CD4-positive, alpha-beta T cell (primary cell): ENCODE results near the gene MAST4. TPM values are rescaled to one million over a fixed set of nuclear protein-coding genes. Genes with fewer than 3 reads are reported as not detected.
A peak's percentile ranks its signal among the peaks of the same experiment; 100 is the strongest.

Experiments
- ATAC-seq: fragments of 200-7000 bp; cut with Tn5 transposase; one replicate; pipeline ENCODE4 v1.10.0; 2022; ENCODE audit warnings: mild to moderate bottlenecking; ENCODE audit not compliant: poor library complexity
- CTCF ChIA-PET: fragments of 350-600 bp; sonication (Branson Sonifier 250); formaldehyde crosslinking; loops from one replicate; lab custom pipeline; 2021; ENCODE audit warnings: antibody characterized with exemption, inconsistent platforms; lab: Charles Lee
- POLR2A ChIA-PET: fragments of 350-600 bp; sonication (Branson Sonifier 250); formaldehyde crosslinking; loops from one replicate; lab custom pipeline; 2021; ENCODE audit warnings: antibody characterized with exemption, inconsistent platforms; lab: Charles Lee
- DNase-seq, 14 experiments: peaks; one replicate each; pipeline ENCODE4 v3.0.0-alpha.2; 2013 to 2020; ENCODE audit warnings: mixed read lengths in 2 of 14
- H3K27ac ChIP-seq, 2 donors: one replicate each; pipeline versions ENCODE4 v1.5.1 to v1.7.0; 2013; ENCODE audit warnings: low read length in 2 of 2, low read depth in 1 of 2, mild to moderate bottlenecking in 1 of 2
- H3K27me3 ChIP-seq, 2 experiments: 1 replicate in 1 of 2; 2 replicates in 1 of 2; pipeline versions ENCODE4 v1.6.1 to v1.7.0; 2013; ENCODE audit warnings: low read length in 2 of 2, control low read depth in 1 of 2, mild to moderate bottlenecking in 1 of 2, moderate library complexity in 1 of 2; ENCODE audit not compliant: insufficient read depth in 2 of 2, control insufficient read depth in 1 of 2
- H3K36me3 ChIP-seq: one replicate; pipeline ENCODE4 v1.6.1; 2013; ENCODE audit warnings: low read length, control low read depth; ENCODE audit not compliant: insufficient read depth
- H3K4me1 ChIP-seq: one replicate; pipeline ENCODE4 v1.6.1; 2013; ENCODE audit warnings: low read length, control low read depth; ENCODE audit not compliant: insufficient read depth
- H3K4me3 ChIP-seq: one replicate; pipeline ENCODE4 v1.5.1; 2013; ENCODE audit warnings: mild to moderate bottlenecking, low read length, moderate library complexity
- H3K9me3 ChIP-seq, 2 experiments: 1 replicate in 1 of 2; 2 replicates in 1 of 2; pipeline versions ENCODE4 v1.6.1 to v1.7.0; 2013; ENCODE audit warnings: low read length in 2 of 2, mild to moderate bottlenecking in 2 of 2, control low read depth in 1 of 2, moderate library complexity in 1 of 2; ENCODE audit not compliant: control insufficient read depth in 1 of 2, insufficient read depth in 1 of 2
- H3K27ac Mint-ChIP-seq: one replicate; pipeline ENCODE4 v1.8.0; 2020; ENCODE audit warnings: mixed read lengths
- H3K27me3 Mint-ChIP-seq: one replicate; pipeline ENCODE4 v1.8.0; 2021; ENCODE audit warnings: mixed read lengths
- H3K36me3 Mint-ChIP-seq: one replicate; pipeline ENCODE4 v1.8.0; 2021; ENCODE audit warnings: low read depth, mixed read lengths
- H3K4me1 Mint-ChIP-seq: one replicate; pipeline ENCODE4 v1.8.0; 2021; ENCODE audit warnings: low read depth, mixed read lengths
- H3K4me3 Mint-ChIP-seq: one replicate; pipeline ENCODE4 v1.8.0; 2020; ENCODE audit warnings: mild to moderate bottlenecking, mixed read lengths
- H3K9me3 Mint-ChIP-seq: one replicate; pipeline ENCODE4 v1.8.0; 2020; ENCODE audit warnings: mixed read lengths
- CTCF ChIP-seq: fragments of 200-600 bp; IDR thresholded peaks from one replicate; pipeline ENCODE4 v1.8.0; 2022; ENCODE audit warnings: antibody characterized with exemption, mild to moderate bottlenecking
- intact Hi-C, 2 experiments: fragments of 100-400 bp; cut with DNase I in 1 of 2; cut with micrococcal nuclease in 1 of 2; formaldehyde crosslinking; loops; one replicate each; pipeline versions ENCODE4 v1.15.1 to v1.9.0; 2023 to 2025; cut with DNase I, micrococcal nuclease
- total RNA-seq, 174 experiments: library from RNA in 2 of 174; stranded (reverse) in 2 of 174; gene quantifications; one replicate each; pipeline ENCODE4 v1.2.3 and lab custom pipeline; 2021 to 2026

Gene MAST4
- total RNA-seq, 2 experiments from 2014 or later: 21.3 to 21.6 TPM

- Histone ChIP-seq H3K4me1 (no peaks in the 10 kb centered on the region), H3K4me3 (no peak overlapping the region), H3K27me3 (no peaks in the 10 kb centered on the region), H3K9me3 (no peaks in the 10 kb centered on the region), H3K27ac (no peak overlapping the region), H3K36me3 (no peaks in the 10 kb centered on the region)
- no peaks in the 10 kb centered on the region for H3K9me3 Mint-ChIP-seq
- no peak overlapping the region for H3K27ac Mint-ChIP-seq
- no peak overlapping the region for H3K4me3 Mint-ChIP-seq
- ChIA-PET POLR2A (no interaction called here), CTCF (no interaction called here)
- no peak for TF ChIP-seq CTCF
- intact Hi-C loops: no loop called here
- H3K4me1 Mint-ChIP-seq: no peaks in the 10 kb centered on the region
- no peaks in the 10 kb centered on the region for H3K27me3 Mint-ChIP-seq
- ATAC-seq (no peak), DNase-seq (no peak)
- no peaks in the 10 kb centered on the region for H3K36me3 Mint-ChIP-seq
These were observed 246.9 kb downstream of the MAST4 start for GRCh38 chr5:66843065-66843464.

DNA sequence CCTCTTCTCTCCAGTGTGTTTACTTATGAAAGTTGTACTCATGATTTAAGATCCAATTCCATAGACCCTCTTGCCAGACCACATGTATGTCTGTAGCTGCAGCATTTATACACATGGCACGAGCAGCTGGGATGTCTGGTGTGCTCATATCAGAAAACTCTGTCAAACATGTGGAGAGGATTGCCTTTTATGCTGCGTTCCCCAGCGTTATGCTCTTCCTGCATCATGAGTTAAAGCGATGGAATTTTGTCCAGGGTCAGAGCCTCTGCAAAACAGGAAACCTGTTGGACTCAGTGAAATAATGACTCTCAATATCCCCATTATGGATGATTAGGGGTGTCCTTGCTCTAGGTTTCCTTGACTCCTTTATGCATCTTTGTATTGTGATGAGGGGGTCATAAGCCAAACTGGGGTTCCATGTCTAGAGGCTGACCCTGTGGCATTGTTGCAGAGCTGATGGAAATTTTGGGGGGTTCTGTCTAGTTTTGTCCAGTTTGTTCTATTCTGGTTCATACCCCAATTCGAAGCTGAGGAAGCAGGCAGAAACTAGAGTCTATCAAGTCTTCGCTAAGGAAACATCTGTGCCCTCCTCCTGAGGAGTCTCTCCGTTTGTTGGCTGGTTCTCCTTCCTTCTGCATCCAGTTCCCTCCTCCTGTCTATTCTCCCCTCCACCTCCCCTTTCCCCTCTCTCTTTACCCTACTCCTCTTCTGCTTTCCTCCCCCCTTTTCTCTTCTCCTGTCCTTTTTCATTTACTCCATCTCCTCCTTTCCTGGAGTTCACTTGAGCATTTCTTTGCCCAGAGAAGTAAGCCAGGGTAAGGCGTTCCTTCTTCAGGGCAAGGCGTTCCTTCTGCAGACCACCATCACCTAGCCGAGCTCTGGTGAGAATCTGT, 252.8 kb downstream of the MAST4 start:
- Mint-ChIP-seq H3K9me3 (no peaks in the 10 kb centered on the region), H3K27ac (no peak overlapping the region), H3K27me3 (peaks cover 23% of the 10 kb centered on the region), H3K36me3 (no peaks in the 10 kb centered on the region), H3K4me3 (no peak overlapping the region), H3K4me1 (no peaks in the 10 kb centered on the region)
- ATAC-seq (no peak), DNase-seq (no peak)
- intact Hi-C loops: no loop called here
- no peaks in the 10 kb centered on the region for H3K27me3 ChIP-seq
- CTCF ChIA-PET: no interaction called here
- H3K27ac ChIP-seq: no peak overlapping the region
- no peak for TF ChIP-seq CTCF
- H3K4me1 ChIP-seq: no peaks in the 10 kb centered on the region
- H3K9me3 ChIP-seq: no peaks in the 10 kb centered on the region
- H3K36me3 ChIP-seq: no peaks in the 10 kb centered on the region
- no peak overlapping the region for H3K4me3 ChIP-seq
- POLR2A ChIA-PET: no interaction called here

DNA sequence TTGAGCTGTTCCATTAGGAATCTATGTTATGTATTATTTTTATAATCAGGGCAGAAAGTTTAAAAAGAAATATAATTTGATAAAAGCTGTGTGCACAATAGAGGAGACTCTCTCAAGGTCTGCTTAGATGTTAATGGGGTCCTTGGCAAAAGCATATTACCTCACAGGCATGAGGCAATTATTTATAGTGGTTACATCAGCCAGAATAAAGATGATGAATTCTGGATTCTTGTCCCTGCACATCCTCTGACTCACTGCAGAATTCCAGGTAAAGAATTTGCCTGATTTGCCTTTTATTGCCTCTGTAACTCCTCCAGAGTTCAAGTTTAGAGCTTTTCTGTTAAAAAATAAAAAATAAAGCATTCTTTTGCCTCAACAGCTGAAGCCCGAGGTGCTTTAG, 253.6 kb downstream of the MAST4 start:
- H3K9me3 Mint-ChIP-seq: no peaks in the 10 kb centered on the region
- Histone ChIP-seq H3K27me3 (no peaks in the 10 kb centered on the region), H3K4me3 (no peak overlapping the region), H3K27ac (no peak overlapping the region), H3K9me3 (no peaks in the 10 kb centered on the region), H3K4me1 (no peaks in the 10 kb centered on the region), H3K36me3 (no peaks in the 10 kb centered on the region)
- intact Hi-C loops: no loop called here
- no peaks in the 10 kb centered on the region for H3K36me3 Mint-ChIP-seq
- no peak for TF ChIP-seq CTCF
- H3K27me3 Mint-ChIP-seq: peaks cover 30% of the 10 kb centered on the region
- DNase-seq (peak in 1 of 14 experiments; percentile 10), ATAC-seq (no peak)
- H3K4me1 Mint-ChIP-seq: no peaks in the 10 kb centered on the region
- no peak overlapping the region for H3K27ac Mint-ChIP-seq
- CTCF ChIA-PET: no interaction called here
- H3K4me3 Mint-ChIP-seq: no peak overlapping the region
- POLR2A ChIA-PET: no interaction called here
